ENCODE data around the gene IRF2. TPM values are rescaled to one million over a fixed set of nuclear protein-coding genes. Genes with fewer than 3 reads are reported as not detected.

The IRF2 gene
- total RNA-seq, 1 donor, result 43.8 TPM

GRCh38 chr4:184430163-184430562 lies 44.2 kb downstream of the IRF2 start:
- no peak overlapping the region for H3K27ac ChIP-seq (ENCODE audit: low read depth, low read length)
- peaks cover 54% of the 10 kb centered on the region for H3K79me2 ChIP-seq (ENCODE audit: insufficient read depth, low read length)

GRCh38 chr4:184428787-184429186 lies 45.6 kb downstream of the IRF2 start:
- no peak for TF ChIP-seq CTCF (IDR thresholded peaks at IDR 0.05; ENCODE audit: extremely low read depth, low read depth, low read length)
- H3K9me3 ChIP-seq (ENCODE audit: low read depth, low read length), result no peaks in the 10 kb centered on the region
- no peak overlapping the region for H3K27ac ChIP-seq (ENCODE audit: low read depth, low read length)
- H3K79me2 ChIP-seq (ENCODE audit: insufficient read depth, low read length), result peaks cover 48% of the 10 kb centered on the region
- H3K4me1 ChIP-seq (ENCODE audit: insufficient read depth, low read length), result no peaks in the 10 kb centered on the region
- H4K20me1 ChIP-seq (ENCODE audit: insufficient read depth, low read length), result peaks cover 31% of the 10 kb centered on the region
- no peak for DNase-seq (ENCODE audit: insufficient read length, low spot score, missing footprints)
- H3K36me3 ChIP-seq (ENCODE audit: insufficient read depth, low read length), result peaks cover 37% of the 10 kb centered on the region
- no peaks in the 10 kb centered on the region for H3K27me3 ChIP-seq (ENCODE audit: insufficient read depth, low read length)
- no peak overlapping the region for H2AFZ ChIP-seq (ENCODE audit: low read length)
- H3K4me2 ChIP-seq (ENCODE audit: insufficient read depth, low read length), result no peak overlapping the region
- H3K4me3 ChIP-seq (ENCODE audit: insufficient read depth, low read length), result no peak overlapping the region

More at GRCh38 chr4:184430163-184430562, 44.2 kb downstream of the IRF2 start:
- no peak for DNase-seq (ENCODE audit: insufficient read length, low spot score, missing footprints)
- Histone ChIP-seq H3K4me1 (ENCODE audit: insufficient read depth, low read length) (peaks cover 6% of the 10 kb centered on the region), H4K20me1 (ENCODE audit: insufficient read depth, low read length) (peaks cover 39% of the 10 kb centered on the region), H3K9me3 (ENCODE audit: low read depth, low read length) (no peaks in the 10 kb centered on the region), H3K4me2 (ENCODE audit: insufficient read depth, low read length) (no peak overlapping the region), H3K36me3 (ENCODE audit: insufficient read depth, low read length) (peaks cover 27% of the 10 kb centered on the region), H3K4me3 (ENCODE audit: insufficient read depth, low read length) (no peak overlapping the region), H2AFZ (ENCODE audit: low read length) (no peak overlapping the region), H3K27me3 (ENCODE audit: insufficient read depth, low read length) (no peaks in the 10 kb centered on the region)
- TF ChIP-seq CTCF (IDR thresholded peaks at IDR 0.05; ENCODE audit: extremely low read depth, low read depth, low read length), result no peak

- H2AFZ ChIP-seq (ENCODE audit: low read length), result no peak overlapping the region
- no peak for DNase-seq (ENCODE audit: insufficient read length, low spot score, missing footprints)
- peaks cover 46% of the 10 kb centered on the region for H3K79me2 ChIP-seq (ENCODE audit: insufficient read depth, low read length)
- H4K20me1 ChIP-seq (ENCODE audit: insufficient read depth, low read length), result peaks cover 20% of the 10 kb centered on the region
- no peaks in the 10 kb centered on the region for H3K9me3 ChIP-seq (ENCODE audit: low read depth, low read length)
- TF ChIP-seq CTCF (IDR thresholded peaks at IDR 0.05; ENCODE audit: extremely low read depth, low read depth, low read length), result no peak
- peak overlapping the region; percentile 26 for H3K27ac ChIP-seq (ENCODE audit: low read depth, low read length)
- no peaks in the 10 kb centered on the region for H3K4me1 ChIP-seq (ENCODE audit: insufficient read depth, low read length)
- no peak overlapping the region for H3K4me2 ChIP-seq (ENCODE audit: insufficient read depth, low read length)
- peaks cover 36% of the 10 kb centered on the region for H3K36me3 ChIP-seq (ENCODE audit: insufficient read depth, low read length)
- H3K27me3 ChIP-seq (ENCODE audit: insufficient read depth, low read length), result no peaks in the 10 kb centered on the region
- no peak overlapping the region for H3K4me3 ChIP-seq (ENCODE audit: insufficient read depth, low read length)
Observed at GRCh38 chr4:184427687-184428086, 46.7 kb downstream of the IRF2 start.

GRCh38 chr4:184427093-184427492 lies 47.3 kb downstream of the IRF2 start:
- no peaks in the 10 kb centered on the region for H3K4me1 ChIP-seq (ENCODE audit: insufficient read depth, low read length)
- no peak for TF ChIP-seq CTCF (IDR thresholded peaks at IDR 0.05; ENCODE audit: extremely low read depth, low read depth, low read length)
- H4K20me1 ChIP-seq (ENCODE audit: insufficient read depth, low read length), result peaks cover 19% of the 10 kb centered on the region

More at GRCh38 chr4:184427093-184427492, 47.3 kb downstream of the IRF2 start:
- no peak overlapping the region for H3K4me2 ChIP-seq (ENCODE audit: insufficient read depth, low read length)
- no peak for DNase-seq (ENCODE audit: insufficient read length, low spot score, missing footprints)
- peaks cover 46% of the 10 kb centered on the region for H3K79me2 ChIP-seq (ENCODE audit: insufficient read depth, low read length)
- peaks cover 38% of the 10 kb centered on the region for H3K36me3 ChIP-seq (ENCODE audit: insufficient read depth, low read length)
- no peaks in the 10 kb centered on the region for H3K27me3 ChIP-seq (ENCODE audit: insufficient read depth, low read length)
- H3K9me3 ChIP-seq (ENCODE audit: low read depth, low read length), result no peaks in the 10 kb centered on the region
- no peak overlapping the region for H3K4me3 ChIP-seq (ENCODE audit: insufficient read depth, low read length)
- H2AFZ ChIP-seq (ENCODE audit: low read length), result no peak overlapping the region
- no peak overlapping the region for H3K27ac ChIP-seq (ENCODE audit: low read depth, low read length)
